K562 (cell line): ENCODE measurements around the gene ENOX2. TPM values are rescaled to one million over a fixed set of nuclear protein-coding genes. Genes with fewer than 3 reads are reported as not detected.

ENCODE experiments used
- ATAC-seq: fragments of 200-7000 bp; cut with Tn5 transposase; 3 replicates; pipeline ENCODE4 v1.9.1; 2020; ENCODE audit warnings: moderate library complexity
- BruUV-seq: library from RNA; stranded (reverse); fragments of 400-500 nt; replicated peaks from 2 replicates; lab custom pipeline; 2021; lab: Mats Ljungman, UMichigan
- CTCF ChIA-PET: fragments of 300-600 bp; formaldehyde crosslinking; extraction: SDS; loops from one replicate; lab custom pipeline; 2021; ENCODE audit warnings: low intra/inter-chr PET ratio; lab: Yijun Ruan, JAX
- POLR2A ChIA-PET: fragments of 300-600, 350-650 bp; sonication (Branson Sonifier 250); formaldehyde crosslinking; extraction: SDS; loops from one replicate; lab custom pipeline; 2021; ENCODE audit warnings: antibody characterized with exemption, inconsistent platforms; lab: Yijun Ruan, JAX
- DNase-seq, 4 experiments: peaks; one replicate each; pipeline versions ENCODE4 v3.0.0 to v3.0.0-alpha.2; 2011 to 2018; ENCODE audit warnings: low spot score in 3 of 4, mixed read lengths in 3 of 4; ENCODE audit errors: extremely low read depth in 1 of 4
- FAIRE-seq: peaks from 2 replicates; lab custom pipeline; 2011; peaks lifted over from hg19 to GRCh38; lab: Jason Lieb, UNC
- H2AFZ ChIP-seq: 2 replicates; pipeline ENCODE4 v1.6.0; 2011; ENCODE audit warnings: low read depth, low read length, control low read depth, inconsistent platforms
- H3K27ac ChIP-seq: fragments of 200-600 bp; 3 replicates; pipeline ENCODE4 v1.8.0; 2011; ENCODE audit warnings: low read depth, mild to moderate bottlenecking, control low read depth, inconsistent platforms, low read length, moderate library complexity, mixed read lengths; ENCODE audit errors: extremely low read depth
- H3K27me3 ChIP-seq, 2 experiments: fragments of 300-600 bp in 1 of 2; 2 replicates in 1 of 2; 3 replicates in 1 of 2; pipeline versions ENCODE4 v1.6.0 to v1.8.0; 2011; ENCODE audit warnings: inconsistent platforms in 2 of 2, low read length in 2 of 2, mild to moderate bottlenecking in 1 of 2, mixed read lengths in 1 of 2, moderate library complexity in 1 of 2; ENCODE audit not compliant: control insufficient read depth in 2 of 2, insufficient read depth in 2 of 2
- H3K36me3 ChIP-seq: fragments of 300-600 bp; 3 replicates; pipeline ENCODE4 v1.8.0; 2011; ENCODE audit warnings: mild to moderate bottlenecking, low read length, inconsistent platforms; ENCODE audit not compliant: control insufficient read depth, insufficient read depth
- H3K4me1 ChIP-seq, 2 experiments: fragments of 200-600 bp in 1 of 2; replicated peaks in 1 of 2; 2 replicates in 1 of 2; 3 replicates in 1 of 2; pipeline versions ENCODE4 v1.5.1 to v1.8.0; 2011; ENCODE audit warnings: inconsistent platforms in 2 of 2, low read length in 2 of 2, mild to moderate bottlenecking in 1 of 2, mixed read lengths in 1 of 2, moderate library complexity in 1 of 2; ENCODE audit not compliant: control insufficient read depth in 2 of 2, insufficient read depth in 2 of 2
- H3K4me2 ChIP-seq: 2 replicates; pipeline ENCODE4 v1.6.1; 2011; ENCODE audit warnings: low read length, control low read depth, inconsistent platforms, mixed read lengths; ENCODE audit not compliant: insufficient read depth
- H3K4me3 ChIP-seq: fragments of 200-600 bp; sonication (generic), shearing (Covaris generic); 2 replicates; pipeline ENCODE4 v1.5.1; 2016; ENCODE audit warnings: control low read depth, inconsistent platforms
- H3K79me2 ChIP-seq: fragments of 200-600 bp; 3 replicates; pipeline ENCODE4 v1.8.0; 2011; ENCODE audit warnings: low read length, inconsistent platforms; ENCODE audit not compliant: control insufficient read depth, insufficient read depth
- H3K9ac ChIP-seq, 2 experiments: 2 replicates each; pipeline versions ENCODE4 v1.6.0 to v1.6.1; 2011; ENCODE audit warnings: low read depth in 2 of 2, low read length in 2 of 2, control low read depth in 1 of 2, inconsistent platforms in 1 of 2, mild to moderate bottlenecking in 1 of 2, mixed read lengths in 1 of 2; ENCODE audit not compliant: insufficient read depth in 1 of 2
- H3K9me1 ChIP-seq: one replicate; pipeline ENCODE4 v1.6.0; 2011; ENCODE audit warnings: inconsistent platforms, mild to moderate bottlenecking, low read length, moderate library complexity; ENCODE audit not compliant: control insufficient read depth, insufficient read depth
- H3K9me3 ChIP-seq: replicated peaks from 2 replicates; pipeline ENCODE4 v1.5.1; 2011; ENCODE audit warnings: low read depth, low read length, inconsistent platforms; ENCODE audit not compliant: control insufficient read depth, insufficient read depth
- H4K20me1 ChIP-seq: replicated peaks from 2 replicates; pipeline ENCODE4 v1.6.1; 2011; ENCODE audit warnings: low read length, inconsistent platforms, mixed read lengths; ENCODE audit not compliant: control insufficient read depth, insufficient read depth
- ARHGAP35 ChIP-seq: fragments of 450-650 bp; IDR thresholded peaks from 2 replicates; pipeline ENCODE4 v1.6.1; 2018; ENCODE audit not compliant: partially characterized antibody
- ARID1B ChIP-seq: fragments of 450-650 bp; IDR thresholded peaks from 2 replicates; pipeline ENCODE4 v1.6.1; 2016; ENCODE audit warnings: antibody characterized with exemption, mild to moderate bottlenecking, inconsistent platforms
- BHLHE40 ChIP-seq: IDR thresholded peaks from 2 replicates; pipeline ENCODE4 v1.6.1; 2011; ENCODE audit warnings: low read length, improper control_type of control experiment
- EWSR1 ChIP-seq: fragments of 450-650 bp; IDR thresholded peaks from 2 replicates; pipeline ENCODE4 v1.6.1; 2018; ENCODE audit warnings: borderline replicate concordance, mild to moderate bottlenecking, low read depth, moderate library complexity; ENCODE audit not compliant: partially characterized antibody
- FUS ChIP-seq: fragments of 200-400 bp; formaldehyde crosslinking; optimal IDR thresholded peaks from 2 replicates; pipeline ENCODE3; 2017; ENCODE audit warnings: low read depth, low read length
- HMBOX1 ChIP-seq: sonication (generic); IDR thresholded peaks from 2 replicates; pipeline ENCODE4 v1.6.1; 2016
- SMARCE1 ChIP-seq: fragments of 450-650 bp; IDR thresholded peaks from 2 replicates; pipeline ENCODE4 v1.7.1; 2016; ENCODE audit warnings: mild to moderate bottlenecking
- SPI1 ChIP-seq: IDR thresholded peaks from 2 replicates; pipeline ENCODE4 v1.6.1; 2011; ENCODE audit warnings: low read depth, low read length, control low read depth, borderline replicate concordance
- ZNF134 ChIP-seq: fragments of 250-450 bp; sonication (Bioruptor Pico); conservative IDR thresholded peaks from 2 replicates; pipeline ENCODE4 v1.4.0; 2020
- WGBS: fragments of 100-300 bp; shearing (Covaris generic); methylation state at CpG from one replicate; pipeline ENCODE4 v1.1.6; 2016; ENCODE audit warnings: low coverage, mixed read lengths; ENCODE audit not compliant: insufficient coverage; ENCODE audit errors: missing lambda C conversion rate; 5-methylcytosine and 5-hydroxymethylcytosine counted together
- in situ Hi-C: fragments of 300-500 bp; cut with MboI; formaldehyde crosslinking; loops from 4 replicates; pipeline ENCODE4 v1.15.0; 2018; ENCODE audit warnings: inconsistent platforms, mixed read lengths
- intact Hi-C: fragments of 100-400 bp; cut with micrococcal nuclease; formaldehyde crosslinking; loops from 2 replicates; pipeline ENCODE4 v1.14.2; 2022
- polyA plus RNA-seq, 8 experiments: library from polyadenylated mRNA; depleted of rRNA in 4 of 8; stranded (reverse) in 5 of 8; unstranded in 3 of 8; fragments of >200 nt; fragmentation: Nextera tagmentation in 2 of 8; fragmentation: Illumina TruSeq in 1 of 8; extraction: Ambion mirVana in 2 of 8; extraction: Trizol in 1 of 8; gene quantifications; 2 replicates each; pipeline versions ENCODE4 v1.2.1 to v1.2.3, GENCODE V29; 2011 to 2014; ENCODE audit warnings: inconsistent platforms in 1 of 8, missing spikeins in 1 of 8
- total RNA-seq, 7 experiments: library from RNA; depleted of rRNA in 6 of 7; stranded (reverse); fragments of >200 nt in 6 of 7; fragmentation: Illumina TruSeq in 2 of 7; extraction: Trizol in 2 of 7; gene quantifications; 2 replicates each; pipeline versions ENCODE4 v1.2.1 to v1.2.3, GENCODE V29; 2011 to 2021; ENCODE audit warnings: low replicate concordance in 1 of 7

The ENOX2 gene
- total and polyA plus RNA-seq, 9 of the 15 experiments (the other 6 are each of a cell fraction or from before 2014, with no cell fraction given) = 6.1 to 24.0 (median 13.8) TPM

- Histone ChIP-seq H3K4me3 (no peak overlapping the region), H2AFZ (no peak overlapping the region), H3K9ac (no peak overlapping the region), H3K27me3 (no peaks in the 10 kb centered on the region), H3K9me1 (no peaks in the 10 kb centered on the region), H3K4me1 (no peaks in the 10 kb centered on the region), H3K9me3 (no peaks in the 10 kb centered on the region), H3K36me3 (no peaks in the 10 kb centered on the region), H3K4me2 (no peak overlapping the region), H3K27ac (no peak overlapping the region), H3K79me2 (no peaks in the 10 kb centered on the region), H4K20me1 (no peaks in the 10 kb centered on the region)
- ATAC-seq (no peak), DNase-seq (no peak), FAIRE-seq (no peak)
- ChIA-PET POLR2A (no interaction called here), CTCF (no interaction called here)
- intact Hi-C loops (no loop called here), in situ Hi-C loops (loop anchor here (25.0 kb wide), 1 partner anchor 1346 kb away; no protein-coding TSS in a partner anchor)
- BruUV-seq = no TSS peak
- WGBS = 38% methylated on average over 2 of the region's 2 CpGs
- TF ChIP-seq FUS (no peak), ARID1B (0 out of 2 replicates have a peak, but pooled peaks have one; percentile 19), EWSR1 (no peak), ARHGAP35 (no peak), HMBOX1 (0 out of 2 replicates have a peak, but pooled peaks have one; percentile 30), BHLHE40 (peak; percentile 31; the same call in 1 of the 2 replicates), ZNF134 (0 out of 2 replicates have a peak, but pooled peaks have one; percentile 37), SMARCE1 (peak; percentile 52; the same call in 1 of the 2 replicates), SPI1 (peak; percentile 93)
Measured at GRCh38 chrX:130933358-130933757, 30.3 kb upstream of the ENOX2 start.
